Activated CD4-positive, alpha-beta T cell treated with anti-CD3 and anti-CD28 coated beads for 24 hours (primary cell): ENCODE results near the gene THAP7.

Experiments used
- DNase-seq, 2 donors: peaks; one replicate each; pipeline ENCODE4 v3.0.0-alpha.2; 2020; ENCODE audit warnings: low read depth in 2 of 2

The THAP7 gene

GRCh38 chr22:21030621-21031544 lies 29.0 kb upstream of the THAP7 start:
- DNase-seq = no peak

- DNase-seq = no peak
These were observed 28.1 kb upstream of the THAP7 start for GRCh38 chr22:21030032-21030431.

- no peak for DNase-seq
These were observed 27.6 kb upstream of the THAP7 start for GRCh38 chr22:21029486-21030025.

DNA sequence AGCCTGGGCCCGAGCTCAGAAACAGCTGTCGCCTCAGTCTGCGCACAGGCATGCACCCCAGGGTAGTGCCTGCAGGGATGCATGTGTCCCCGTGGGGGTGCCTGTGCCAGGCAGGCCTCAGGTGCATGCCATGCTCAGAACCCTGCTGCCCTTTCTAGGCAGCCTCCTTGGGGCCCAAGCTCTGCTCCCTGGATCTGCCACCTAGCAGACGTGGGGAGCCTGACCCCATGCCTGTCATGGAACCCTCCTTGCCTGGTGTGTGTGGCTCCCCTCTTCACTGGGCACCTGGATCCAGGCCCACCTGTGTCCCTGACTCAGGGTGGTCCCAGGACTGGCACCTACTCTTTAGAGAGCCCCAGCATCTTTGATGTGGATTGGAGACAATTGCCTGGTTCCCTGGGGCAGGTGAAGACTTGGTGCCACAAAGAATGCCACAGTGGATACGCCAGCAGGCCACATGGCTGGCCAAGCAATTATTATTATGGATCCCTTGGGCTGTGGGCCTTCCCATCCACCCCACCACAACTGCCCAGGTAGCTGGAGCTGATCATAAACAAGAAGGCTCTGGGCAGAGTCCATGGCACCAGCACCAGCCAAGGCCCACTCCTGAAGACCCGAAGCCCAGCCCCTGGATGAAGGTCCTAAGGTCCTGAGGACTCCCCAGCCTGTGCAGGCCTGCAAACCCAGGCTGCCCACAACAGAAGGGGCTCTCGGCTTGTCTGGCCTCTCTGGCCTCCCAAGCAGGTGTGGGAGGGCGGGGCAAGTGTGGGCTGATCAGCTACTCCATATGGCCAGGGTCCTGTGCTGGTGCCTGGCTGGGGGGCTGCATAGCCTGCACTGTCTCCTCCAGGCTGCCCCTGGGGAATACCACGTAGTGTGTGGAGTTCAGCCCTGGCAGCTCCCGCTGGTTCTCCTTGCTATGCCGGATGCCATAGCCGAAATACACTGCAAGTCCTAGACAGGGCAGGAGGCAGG lies 26.6 kb upstream of the THAP7 start:
- DNase-seq = no peak

DNA sequence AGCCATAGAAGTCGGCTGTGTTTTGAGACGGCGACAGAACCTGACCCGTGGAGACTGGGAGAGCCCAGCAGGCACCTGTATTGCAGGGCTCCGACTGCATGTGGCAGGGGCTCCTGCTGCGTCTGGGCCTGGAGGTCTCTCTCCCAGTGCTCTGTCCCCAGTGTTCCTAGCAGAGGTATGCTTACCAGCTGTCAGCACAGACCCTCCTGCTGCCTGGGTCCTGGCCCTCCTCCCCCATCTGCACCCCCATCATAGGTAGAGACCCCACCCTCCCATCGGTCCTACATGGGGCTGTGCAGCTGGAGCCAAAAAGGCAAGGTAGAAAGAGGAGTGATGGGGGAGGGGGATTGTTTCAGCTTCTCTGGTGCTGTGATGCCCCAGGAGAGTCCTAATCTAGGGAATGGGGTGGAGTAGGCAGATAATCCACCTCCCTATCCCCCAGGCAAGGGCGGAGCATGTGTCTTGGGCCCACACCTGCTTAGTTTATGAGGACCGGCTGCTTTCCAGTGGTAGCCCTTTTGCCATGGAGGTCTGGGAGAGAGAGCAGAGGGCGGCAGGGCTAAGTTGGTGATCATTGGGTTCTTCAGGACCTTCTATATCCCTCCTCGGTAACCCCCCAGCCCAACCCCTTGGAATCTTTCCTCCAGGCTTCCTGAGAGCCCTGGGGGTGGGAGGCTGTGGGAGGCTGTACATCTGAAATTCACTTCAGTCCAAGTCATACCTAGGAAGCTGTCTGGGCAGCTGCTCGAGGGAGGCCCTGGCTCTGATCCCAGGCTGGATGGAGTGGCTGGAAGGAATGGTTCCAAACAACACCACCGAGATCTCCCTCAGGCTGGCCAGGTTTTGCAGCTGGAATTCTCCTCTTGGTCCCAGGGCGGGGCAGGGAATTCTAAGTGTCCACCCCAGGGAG lies 25.1 kb upstream of the THAP7 start:
- DNase-seq = no peak

GRCh38 chr22:21025763-21026755 lies 24.1 kb upstream of the THAP7 start:
- DNase-seq = no peak

DNA sequence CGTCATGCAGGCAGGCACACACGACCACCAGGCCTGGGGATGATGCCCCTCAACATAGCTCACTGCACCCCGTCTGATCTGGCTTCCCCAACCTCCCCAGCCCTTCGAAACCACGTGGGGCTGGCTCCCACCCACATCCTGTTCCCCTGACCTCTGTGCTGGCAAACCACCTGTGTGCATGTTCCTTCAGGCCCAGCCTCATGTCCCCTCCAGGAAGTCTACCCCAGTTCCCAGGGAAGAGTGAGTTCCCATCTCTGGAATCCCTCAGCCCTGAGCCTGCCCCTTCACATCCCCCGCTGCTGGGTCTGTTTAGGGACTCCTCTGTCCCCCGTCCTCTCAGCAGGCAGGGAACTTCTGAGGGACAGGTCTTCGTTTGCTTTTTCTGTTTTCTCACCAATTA lies 23.3 kb upstream of the THAP7 start:
- DNase-seq = no peak

DNA sequence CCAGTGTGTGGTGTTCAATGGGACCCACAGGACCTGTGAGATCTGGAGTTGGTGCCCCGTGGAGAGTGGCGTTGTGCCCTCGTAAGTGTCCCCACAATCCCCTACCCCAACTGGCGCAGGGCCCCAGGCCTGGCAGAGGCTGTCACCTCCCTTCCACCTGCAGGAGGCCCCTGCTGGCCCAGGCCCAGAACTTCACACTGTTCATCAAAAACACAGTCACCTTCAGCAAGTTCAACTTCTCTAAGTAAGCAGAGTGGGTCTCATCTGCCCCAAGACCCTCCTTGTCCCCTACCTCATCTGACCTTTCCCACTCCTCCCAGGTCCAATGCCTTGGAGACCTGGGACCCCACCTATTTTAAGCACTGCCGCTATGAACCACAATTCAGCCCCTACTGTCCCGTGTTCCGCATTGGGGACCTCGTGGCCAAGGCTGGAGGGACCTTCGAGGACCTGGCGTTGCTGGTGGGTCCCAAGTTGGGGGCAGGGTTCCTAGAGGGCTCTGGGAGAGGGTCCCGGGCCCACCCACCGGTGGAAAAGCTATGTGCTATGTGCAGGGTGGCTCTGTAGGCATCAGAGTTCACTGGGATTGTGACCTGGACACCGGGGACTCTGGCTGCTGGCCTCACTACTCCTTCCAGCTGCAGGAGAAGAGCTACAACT lies 21.2 kb upstream of the THAP7 start:
- DNase-seq = no peak

- no peak for DNase-seq
These were observed 20.6 kb upstream of the THAP7 start for GRCh38 chr22:21022507-21022906.

GRCh38 chr22:21020802-21021429 lies 19.0 kb upstream of the THAP7 start:
- DNase-seq = no peak

DNA sequence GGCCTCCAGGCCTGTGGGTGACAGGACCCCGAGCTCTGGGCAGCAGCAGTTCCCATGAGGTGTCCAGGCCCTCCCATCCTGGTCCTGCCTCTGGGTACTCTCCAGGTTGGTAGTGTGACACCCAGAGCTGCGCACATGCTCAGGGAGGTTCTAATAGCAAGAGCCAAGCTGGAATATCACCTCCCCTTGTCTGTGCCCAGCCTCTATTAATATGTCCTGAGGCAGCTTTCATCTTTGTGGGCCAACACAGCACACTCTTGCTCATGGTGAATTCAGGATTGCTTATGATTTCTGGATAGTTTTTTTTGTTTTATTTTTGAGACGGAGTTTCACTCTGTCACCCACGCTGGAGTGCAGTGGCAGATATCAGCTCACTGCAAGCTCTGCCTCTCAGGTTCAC lies 16.4 kb upstream of the THAP7 start:
- no peak for DNase-seq

GRCh38 chr22:21016644-21017420 lies 14.9 kb upstream of the THAP7 start:
- no peak for DNase-seq

- no peak for DNase-seq
These were observed 13.6 kb upstream of the THAP7 start for GRCh38 chr22:21015466-21016006.

DNA sequence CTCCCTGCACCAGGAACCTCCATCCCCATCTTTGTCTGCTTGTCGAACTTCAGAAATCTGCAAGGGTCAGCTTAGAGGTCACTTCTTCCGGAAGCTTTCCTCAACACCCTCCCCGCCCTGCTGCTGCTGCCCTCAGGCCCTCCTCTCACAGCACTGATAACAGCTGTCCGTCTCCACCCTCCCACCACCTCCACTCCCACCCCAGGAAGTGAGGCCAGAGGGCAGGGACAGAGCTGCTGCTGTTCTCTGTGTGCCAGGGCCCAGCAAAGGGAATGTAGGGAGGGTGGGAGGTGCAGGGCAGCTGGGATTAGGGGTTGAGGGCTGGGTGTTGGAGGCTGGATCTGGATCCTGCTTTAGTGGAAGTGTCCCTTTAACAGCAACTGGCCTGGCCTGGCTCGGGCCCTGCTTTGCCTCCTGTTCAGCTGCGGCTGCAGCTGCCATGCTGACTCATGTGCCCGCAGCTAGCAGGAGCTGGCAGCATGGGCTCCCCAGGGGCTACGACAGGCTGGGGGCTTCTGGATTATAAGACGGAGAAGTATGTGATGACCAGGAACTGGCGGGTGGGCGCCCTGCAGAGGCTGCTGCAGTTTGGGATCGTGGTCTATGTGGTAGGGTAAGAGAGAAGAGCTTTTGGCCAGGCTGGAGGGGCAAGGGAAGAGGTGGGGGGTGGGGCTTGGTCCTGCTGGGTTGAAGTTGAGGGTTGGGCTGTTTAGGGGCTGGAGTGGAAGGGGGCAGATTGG lies 13.0 kb upstream of the THAP7 start, which contains the start of gene P2RX6:
Gene P2RX6, plus strand, starts transcription at position 440 of the 740 bp plus-strand sequence. Its CDS starts 10 bp downstream, at position 450.
- DNase-seq = no peak

DNA sequence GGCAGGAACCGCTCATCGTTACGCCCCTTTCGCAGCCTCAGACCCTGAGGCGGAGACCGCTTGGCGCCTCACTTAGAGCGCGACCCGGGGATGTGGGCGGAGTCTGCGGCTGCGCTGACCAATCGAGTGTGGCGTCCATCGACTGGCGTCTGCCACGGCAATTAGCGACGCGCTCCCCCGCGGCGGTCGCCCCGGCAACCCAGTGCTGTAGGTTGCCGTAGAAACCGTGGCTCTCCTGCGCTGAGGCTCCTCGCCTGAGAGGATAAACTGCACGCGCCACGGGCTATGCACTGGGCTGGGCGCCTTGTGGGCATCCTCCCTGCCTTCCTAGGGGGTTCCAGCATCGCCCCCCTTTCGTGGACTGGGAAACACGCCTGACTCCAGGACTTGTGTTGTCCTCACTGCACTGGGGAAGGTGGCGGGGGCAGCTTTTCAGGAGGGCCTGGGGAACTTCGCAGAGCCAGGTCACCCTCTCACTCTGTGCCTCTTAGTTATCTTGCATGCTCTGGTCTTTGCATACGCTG lies 12.3 kb upstream of the THAP7 start:
- peak; percentile 70 to 86 for DNase-seq

GRCh38 chr22:21013657-21014201 lies 11.8 kb upstream of the THAP7 start:
- DNase-seq = no peak
